Anterior cingulate cortex (tissue), 58 donors: ENCODE data around the gene KCNG2.
A peak's percentile ranks its signal among the peaks of the same experiment; 100 is the strongest.

Source experiments
- DNase-seq, 58 donors: peaks; one replicate each; lab custom pipeline; 2025; lab: John Stamatoyannopoulos, UW

Gene KCNG2

DNA sequence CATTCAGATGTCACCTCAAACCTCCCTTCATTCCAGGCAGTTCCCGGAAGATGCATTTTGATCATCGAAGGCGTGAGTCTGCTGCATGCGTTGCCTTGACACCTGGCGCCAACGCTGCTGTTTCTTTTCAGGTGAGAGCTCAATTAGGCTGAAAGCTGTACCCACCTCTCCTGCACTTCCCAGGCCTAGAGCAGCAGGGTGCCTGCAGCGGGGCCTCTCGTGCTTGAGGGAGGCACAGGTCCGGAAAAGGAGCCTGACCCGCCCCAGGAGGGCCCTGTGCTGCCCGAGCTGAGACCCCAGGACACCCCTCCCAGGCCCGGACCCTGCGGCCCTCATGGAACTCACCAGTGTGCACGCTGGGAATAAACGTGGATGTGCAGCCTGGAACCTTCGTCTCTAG is 31.4 kb upstream of the KCNG2 start:
- peak in 1 of 58 donors; percentile 22 for DNase-seq

DNA sequence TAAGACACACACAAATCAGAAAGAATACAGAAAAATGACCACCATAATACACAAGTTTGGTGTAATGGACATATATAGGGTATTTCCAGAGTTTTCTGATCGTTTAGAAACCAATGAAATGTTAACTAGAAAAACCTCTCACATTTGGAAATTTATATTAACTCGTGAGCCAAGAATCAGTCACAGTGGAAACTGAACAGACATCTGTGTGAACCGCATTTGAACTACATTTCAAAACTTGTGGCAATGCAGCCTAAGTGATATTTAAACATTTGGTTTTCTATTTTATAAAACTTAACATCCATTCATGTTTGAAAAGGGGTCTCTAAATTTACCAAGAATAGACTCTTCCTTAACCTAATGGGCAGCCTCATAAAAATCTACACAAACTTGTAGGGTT is 29.0 kb upstream of the KCNG2 start:
- no peak for DNase-seq

- DNase-seq: no peak
Observed at GRCh38 chr18:79769698-79770500, 27.8 kb upstream of the KCNG2 start.

DNA sequence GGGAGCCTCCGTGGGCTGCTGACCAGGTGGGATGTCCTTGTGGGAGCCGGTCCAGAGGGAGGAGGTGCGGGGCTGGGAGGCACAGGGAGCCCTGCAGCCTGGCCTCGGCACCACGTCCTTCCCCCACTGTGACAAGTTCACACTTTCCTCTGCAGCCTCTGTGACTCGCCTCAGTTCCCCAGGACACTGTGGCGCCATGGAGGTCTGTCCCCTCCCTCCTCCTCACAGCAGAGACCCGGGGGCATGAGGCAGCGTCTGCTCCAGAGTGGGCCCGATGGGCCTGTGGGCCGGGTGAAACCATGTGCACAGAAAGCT is 27.3 kb upstream of the KCNG2 start:
- no peak for DNase-seq

GRCh38 chr18:79770826-79771225 is 26.9 kb upstream of the KCNG2 start:
- no peak for DNase-seq

- DNase-seq: no peak
Observed at GRCh38 chr18:79771446-79772107, 26.2 kb upstream of the KCNG2 start.

- no peak for DNase-seq
Observed at GRCh38 chr18:79772108-79772864, 25.5 kb upstream of the KCNG2 start.

GRCh38 chr18:79772865-79773696 is 24.7 kb upstream of the KCNG2 start:
- no peak for DNase-seq

GRCh38 chr18:79774111-79774510 is 23.6 kb upstream of the KCNG2 start:
- no peak for DNase-seq

DNA sequence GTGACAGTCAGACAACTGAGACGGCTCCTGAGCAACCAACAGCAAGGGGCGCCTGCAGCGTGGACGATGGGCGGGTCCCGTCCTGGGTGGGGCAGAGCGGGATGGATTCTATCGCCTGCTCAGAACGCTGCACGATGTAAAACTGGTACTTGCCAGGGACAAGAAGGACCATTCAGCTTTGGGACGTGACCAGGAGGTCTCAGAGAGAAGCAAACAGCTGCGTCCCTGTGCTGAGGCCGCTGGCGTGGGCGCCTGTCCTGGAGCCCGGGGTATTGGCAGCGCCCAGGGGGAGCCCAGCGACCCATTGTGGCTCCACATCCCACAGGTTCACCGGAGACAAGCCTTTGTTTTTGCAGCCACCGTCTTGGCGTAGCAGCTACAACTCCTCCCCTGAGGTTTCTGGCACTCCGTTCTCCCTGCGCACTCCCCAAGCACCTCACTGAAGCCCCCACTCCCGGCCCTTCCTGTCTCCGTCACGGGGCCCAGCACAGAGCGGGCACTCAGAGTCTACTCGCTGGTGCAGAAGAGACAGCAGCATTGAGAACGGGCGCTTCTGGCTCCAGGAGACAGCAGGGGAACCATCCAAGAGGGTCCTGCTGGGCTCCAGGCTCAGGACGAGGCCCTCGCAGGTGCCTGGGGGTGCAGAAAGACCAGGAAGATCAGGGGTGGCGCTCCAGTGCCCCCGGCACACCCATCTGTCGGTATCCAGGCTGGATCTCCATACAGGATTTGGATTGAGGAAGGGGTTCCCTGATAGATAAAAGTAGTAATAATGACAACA is 22.1 kb upstream of the KCNG2 start:
- no peak for DNase-seq

DNA sequence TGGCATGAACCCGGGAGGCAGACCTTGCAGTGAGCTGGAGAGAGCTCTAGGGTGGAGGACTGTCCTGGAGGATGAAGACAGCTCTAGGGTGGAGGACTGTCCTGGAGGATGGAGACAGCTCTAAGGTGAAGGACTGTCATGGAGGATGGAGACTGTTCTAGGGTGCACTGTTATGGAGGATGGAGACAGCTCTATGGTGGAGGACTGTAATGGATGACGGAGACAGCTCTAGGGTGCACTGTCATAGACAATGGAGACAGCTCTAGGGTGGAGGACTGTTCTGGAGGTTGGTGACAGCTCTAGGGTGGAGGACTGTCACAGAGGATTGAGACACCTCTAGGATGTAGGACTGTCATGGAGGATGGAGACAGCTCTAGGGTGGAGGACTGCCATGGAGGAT is 21.1 kb upstream of the KCNG2 start:
- DNase-seq: no peak

GRCh38 chr18:79778291-79778791 is 19.4 kb upstream of the KCNG2 start:
- no peak for DNase-seq

DNA sequence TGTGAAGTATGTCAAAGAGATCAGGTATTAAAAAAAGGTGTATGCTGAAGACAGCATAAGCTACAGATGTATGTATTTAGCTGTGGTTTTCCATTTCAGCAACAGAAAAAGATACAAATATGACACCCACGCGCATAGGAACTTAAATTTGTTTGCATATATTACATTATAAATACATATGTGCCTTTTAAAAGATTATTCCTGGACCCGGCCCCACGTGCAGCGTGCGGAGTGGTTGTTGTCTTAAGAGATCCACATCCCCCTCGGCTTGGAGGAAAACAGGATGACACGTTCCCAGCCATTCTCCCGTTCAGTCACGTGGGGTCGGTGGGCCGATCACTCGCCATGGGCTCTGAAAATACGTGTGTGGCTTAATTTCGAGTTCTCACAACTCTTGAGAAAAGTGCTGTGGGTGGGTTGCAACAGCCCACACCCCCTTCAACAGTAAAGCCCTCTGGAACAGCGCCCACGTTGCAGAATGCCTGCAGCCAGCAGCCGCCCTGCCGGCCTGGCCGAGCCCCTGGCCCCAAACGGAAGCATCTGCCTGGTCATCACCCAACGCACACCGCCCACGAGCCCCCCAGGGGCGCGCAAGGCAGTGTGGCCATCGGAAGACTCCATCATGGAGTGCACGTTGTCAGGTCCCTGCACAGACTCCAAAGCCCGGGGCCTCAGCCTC is 18.6 kb upstream of the KCNG2 start:
- DNase-seq: no peak

DNA sequence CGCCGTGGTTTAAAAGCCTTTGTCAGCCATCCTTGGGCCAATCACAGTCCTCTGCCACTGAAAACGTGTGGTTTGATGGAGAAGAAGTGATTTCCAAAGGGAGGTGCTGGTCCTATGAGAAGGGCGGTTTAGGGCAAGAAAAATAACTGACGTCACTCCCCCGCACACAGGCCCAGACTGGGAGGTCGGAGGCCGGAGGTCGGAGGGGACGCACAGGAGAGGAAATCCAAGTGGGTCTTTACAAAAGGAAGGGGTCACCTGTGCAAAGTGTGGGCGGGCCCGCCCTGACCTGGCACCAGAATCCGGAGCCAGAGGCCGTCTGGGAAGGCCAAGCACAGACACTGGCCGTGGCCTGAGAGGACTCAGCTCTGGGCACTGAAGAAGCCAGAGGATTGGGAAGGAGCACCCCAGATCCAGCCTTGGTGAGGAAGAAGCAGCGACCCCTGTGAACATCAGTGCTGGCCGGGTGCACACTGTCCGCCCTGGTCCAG is 18.0 kb upstream of the KCNG2 start:
- no peak for DNase-seq

GRCh38 chr18:79780547-79780946 is 17.2 kb upstream of the KCNG2 start:
- DNase-seq: no peak

GRCh38 chr18:79781331-79781941 is 16.3 kb upstream of the KCNG2 start:
- DNase-seq: no peak

DNA sequence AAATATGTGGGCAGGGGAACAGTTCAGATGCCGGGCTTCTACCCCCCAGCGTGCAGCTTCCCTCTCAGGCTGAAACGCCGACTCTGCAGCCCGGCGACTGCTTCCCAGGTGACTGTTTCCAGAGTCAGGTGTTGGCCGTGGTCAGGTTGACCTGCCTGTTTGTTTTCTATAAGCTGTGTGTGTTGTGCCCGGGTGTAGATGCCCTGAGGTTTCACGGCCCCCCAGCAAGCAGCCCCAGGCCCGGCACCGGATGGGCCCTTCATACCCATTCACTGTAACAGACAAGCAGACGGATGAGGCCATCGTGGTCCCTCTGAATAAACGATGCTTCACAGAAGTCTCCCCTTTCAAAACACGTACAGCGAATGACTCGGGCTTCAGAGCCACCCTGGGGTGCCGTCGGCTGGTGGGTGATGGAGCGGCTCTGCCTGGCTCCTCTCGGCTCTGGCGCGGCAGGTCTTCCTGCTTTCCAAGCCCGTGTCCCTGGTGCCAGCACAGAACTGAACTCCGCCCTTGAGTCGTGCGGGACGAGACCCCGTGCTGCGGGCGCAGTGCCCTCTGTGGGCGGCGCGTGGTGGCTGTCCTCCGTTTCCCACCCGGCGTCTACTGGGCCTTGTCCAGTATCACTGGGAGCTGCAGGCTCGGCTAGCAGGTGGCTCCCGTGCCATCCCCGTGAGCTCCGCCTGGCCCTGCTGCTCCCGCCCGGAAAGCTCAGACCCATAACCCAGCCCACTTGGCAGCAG is 15.0 kb upstream of the KCNG2 start:
- DNase-seq: no peak
